A673 (cell line): ENCODE data around the gene SCRT2. TPM values are rescaled to one million over a fixed set of nuclear protein-coding genes. Genes with fewer than 3 reads are reported as not detected.

ENCODE experiments used
- BruUV-seq: library from RNA; stranded (reverse); fragments of 400-500 nt; replicated peaks from 2 replicates; lab custom pipeline; 2021; lab: Mats Ljungman, UMichigan
- CTCF ChIA-PET: fragments of 300-600 bp; sonication (Branson Sonifier 250); formaldehyde crosslinking; loops from one replicate; lab custom pipeline; 2022; ENCODE audit warnings: antibody characterized with exemption; lab: Charles Lee
- POLR2A ChIA-PET: fragments of 300-600 bp; sonication (Branson Sonifier 250); formaldehyde crosslinking; loops from one replicate; lab custom pipeline; 2022; ENCODE audit warnings: antibody characterized with exemption; ENCODE audit not compliant: low non-redundant PET; lab: Charles Lee
- DNase-seq: peaks from one replicate; pipeline ENCODE4 v3.0.0-alpha.2; 2015; ENCODE audit warnings: low spot score
- H3K27ac ChIP-seq: fragments of 200-600 bp; sonication (generic); 2 replicates; pipeline ENCODE4 v1.5.1; 2016; ENCODE audit warnings: mixed run types, low read depth, mild to moderate bottlenecking, mixed read lengths, antibody characterized with exemption, low read length; ENCODE audit not compliant: poor library complexity, severe bottlenecking
- H3K27me3 ChIP-seq: fragments of 200-600 bp; sonication (generic); replicated peaks from 2 replicates; pipeline ENCODE4 v1.6.1; 2017; ENCODE audit warnings: mixed run types, low read depth, mild to moderate bottlenecking, mixed read lengths, antibody characterized with exemption, low read length; ENCODE audit not compliant: insufficient read depth, poor library complexity
- H3K36me3 ChIP-seq: fragments of 200-600 bp; sonication (generic); 2 replicates; pipeline ENCODE4 v1.6.1; 2016; ENCODE audit warnings: mixed run types, mild to moderate bottlenecking, mixed read lengths, antibody characterized with exemption, low read length; ENCODE audit not compliant: insufficient read depth, poor library complexity, severe bottlenecking
- H3K4me1 ChIP-seq: fragments of 200-600 bp; sonication (generic); 2 replicates; pipeline ENCODE4 v1.6.1; 2017; ENCODE audit warnings: mixed run types, mild to moderate bottlenecking, mixed read lengths, antibody characterized with exemption, low read length; ENCODE audit not compliant: insufficient read depth, poor library complexity, severe bottlenecking
- H3K4me3 ChIP-seq: fragments of 200-600 bp; sonication (generic); 2 replicates; pipeline ENCODE4 v1.5.1; 2016; ENCODE audit warnings: low read depth, mixed run types, mild to moderate bottlenecking, mixed read lengths, low read length; ENCODE audit not compliant: poor library complexity, severe bottlenecking
- H3K9me3 ChIP-seq: fragments of 200-600 bp; sonication (generic); 2 replicates; pipeline ENCODE4 v1.6.1; 2016; ENCODE audit warnings: mixed run types, low read depth, mild to moderate bottlenecking, mixed read lengths, antibody characterized with exemption, low read length; ENCODE audit not compliant: poor library complexity, severe bottlenecking
- CTCF ChIP-seq: fragments of 300-800, 200-600 bp; sonication (generic); conservative IDR thresholded peaks from 2 replicates; pipeline ENCODE4 v1.5.1; 2017; ENCODE audit warnings: low read depth, mild to moderate bottlenecking, antibody characterized with exemption, low read length, moderate library complexity, mixed read lengths
- EZH2 ChIP-seq: fragments of 200-600 bp; sonication (generic); IDR thresholded peaks from 2 replicates; pipeline ENCODE4 v1.6.1; 2017; ENCODE audit warnings: borderline replicate concordance, low read depth, mild to moderate bottlenecking, mixed read lengths, antibody characterized with exemption, low read length; ENCODE audit not compliant: poor library complexity, severe bottlenecking
- intact Hi-C: fragments of 100-400 bp; cut with micrococcal nuclease; formaldehyde crosslinking; loops from one replicate; pipeline ENCODE4 v1.10.0; 2022; ENCODE audit not compliant: unreplicated experiment
- total RNA-seq: library from RNA; stranded (reverse); gene quantifications from 2 replicates; pipeline ENCODE4 v1.2.3, GENCODE V29; 2021

SCRT2 gene
- total RNA-seq, 1 experiment from 2014 or later, result 0.69 TPM

DNA sequence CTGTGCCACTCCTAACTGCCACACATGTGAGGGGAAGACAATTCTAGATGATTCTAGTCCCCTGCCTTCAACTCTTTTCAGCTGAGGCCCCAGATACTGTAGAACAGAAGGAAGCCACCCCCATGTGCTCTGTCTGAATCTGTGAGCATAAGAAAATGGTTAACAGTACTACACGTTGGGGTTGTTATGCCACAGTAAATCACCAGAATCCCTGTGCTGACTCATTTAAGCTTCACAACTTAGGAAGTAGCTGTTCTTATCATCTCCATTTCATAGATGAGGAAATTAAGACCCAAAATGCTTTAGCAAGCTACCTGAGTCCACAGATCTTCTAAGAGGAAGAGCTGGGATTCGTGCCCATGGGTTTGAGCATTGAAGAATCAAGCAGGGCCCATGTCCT is 27.4 kb upstream of the SCRT2 start:
- BruUV-seq, result no TSS peak
- POLR2A ChIA-PET, result no interaction called here
- no peaks in the 10 kb centered on the region for H3K27me3 ChIP-seq
- no peak overlapping the region for H3K4me3 ChIP-seq
- no peak overlapping the region for H3K27ac ChIP-seq
- DNase-seq, result no peak
- CTCF ChIA-PET, result no interaction called here
- H3K36me3 ChIP-seq, result no peaks in the 10 kb centered on the region
- no peaks in the 10 kb centered on the region for H3K9me3 ChIP-seq
- TF ChIP-seq EZH2 (no peak), CTCF (no peak)
- intact Hi-C loops, result no loop called here
- no peaks in the 10 kb centered on the region for H3K4me1 ChIP-seq

DNA sequence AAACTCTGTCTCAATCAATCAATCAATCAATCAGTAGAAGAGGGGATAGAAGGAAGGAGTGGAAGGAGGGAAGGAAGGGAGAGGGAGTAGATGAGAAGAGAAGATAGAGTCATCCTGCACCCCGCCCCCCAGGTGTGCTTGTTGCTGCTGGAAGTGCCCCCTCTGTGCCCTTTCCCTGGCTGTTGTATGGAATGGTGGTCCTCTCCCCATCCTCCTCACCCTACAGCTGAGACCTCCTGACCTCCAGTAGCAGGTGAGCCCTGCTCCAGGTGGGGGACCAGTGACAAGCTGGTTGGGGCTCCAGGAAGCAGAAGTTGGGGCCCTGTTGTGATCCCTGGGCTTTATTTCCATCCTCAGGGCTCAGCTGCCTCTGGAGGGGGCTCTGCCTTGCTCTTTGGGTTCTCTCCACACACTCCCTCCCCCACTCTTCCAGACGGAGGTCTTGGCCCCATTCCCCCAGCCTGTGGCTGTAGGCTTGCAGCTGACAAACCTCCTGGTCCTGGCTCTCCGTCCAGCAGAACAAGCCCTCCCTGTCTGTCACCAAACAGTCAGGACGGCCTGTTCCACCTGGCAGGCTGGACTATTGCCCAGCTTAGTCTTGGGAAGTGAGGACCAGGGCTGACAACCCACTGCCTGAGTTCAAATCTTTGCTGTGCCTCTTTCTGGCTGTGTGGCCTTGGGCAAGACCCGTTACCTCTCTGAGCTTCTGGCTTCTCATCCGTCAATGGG is 26.0 kb upstream of the SCRT2 start:
- no peak overlapping the region for H3K4me3 ChIP-seq
- no peaks in the 10 kb centered on the region for H3K9me3 ChIP-seq
- no peak for DNase-seq
- H3K27me3 ChIP-seq, result peaks cover 3% of the 10 kb centered on the region
- ChIA-PET CTCF (no interaction called here), POLR2A (no interaction called here)
- no peak overlapping the region for H3K27ac ChIP-seq
- H3K4me1 ChIP-seq, result no peaks in the 10 kb centered on the region
- TF ChIP-seq EZH2, result no peak
- no peak for TF ChIP-seq CTCF
- no TSS peak for BruUV-seq
- no peaks in the 10 kb centered on the region for H3K36me3 ChIP-seq
- intact Hi-C loops, result no loop called here

- H3K4me3 ChIP-seq, result no peak overlapping the region
- H3K4me1 ChIP-seq, result no peaks in the 10 kb centered on the region
- ChIA-PET CTCF (no interaction called here), POLR2A (no interaction called here)
- H3K9me3 ChIP-seq, result no peaks in the 10 kb centered on the region
- no peak overlapping the region for H3K27ac ChIP-seq
- TF ChIP-seq EZH2, result no peak
- intact Hi-C loops, result no loop called here
- H3K27me3 ChIP-seq, result peaks cover 6% of the 10 kb centered on the region
- no peaks in the 10 kb centered on the region for H3K36me3 ChIP-seq
- BruUV-seq, result no TSS peak
- no peak for DNase-seq
Observed at GRCh38 chr20:699811-700338, 24.3 kb upstream of the SCRT2 start.

DNA sequence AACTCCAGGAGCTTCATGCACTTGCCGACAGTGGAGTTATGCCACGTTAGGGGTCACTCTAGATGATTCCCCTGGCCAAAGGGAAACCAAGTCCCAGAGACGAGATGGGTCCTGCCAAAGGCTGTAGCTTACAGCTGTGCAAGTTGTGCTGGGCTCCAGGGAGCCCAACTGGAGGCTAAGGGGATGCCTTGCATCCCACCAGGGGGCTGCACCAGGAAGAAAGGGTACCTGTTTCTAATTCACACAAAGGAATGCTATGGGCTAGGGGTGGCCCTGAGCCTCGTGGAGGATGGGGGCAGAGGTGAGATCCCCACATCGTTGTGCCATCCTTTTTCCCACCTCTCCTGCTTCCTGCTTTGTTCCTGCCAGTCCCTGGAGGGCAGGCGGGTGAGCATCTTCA is 23.7 kb upstream of the SCRT2 start:
- Histone ChIP-seq H3K4me3 (no peak overlapping the region), H3K27me3 (peaks cover 6% of the 10 kb centered on the region), H3K36me3 (no peaks in the 10 kb centered on the region), H3K9me3 (no peaks in the 10 kb centered on the region), H3K27ac (no peak overlapping the region), H3K4me1 (no peaks in the 10 kb centered on the region)
- intact Hi-C loops, result no loop called here
- ChIA-PET CTCF (no interaction called here), POLR2A (no interaction called here)
- DNase-seq, result no peak
- no TSS peak for BruUV-seq
- TF ChIP-seq EZH2 (no peak), CTCF (no peak)
